Retinal pigment epithelial cell (primary cell): ENCODE measurements around the gene TREH.

Experiments
- DNase-seq: peaks from one replicate; pipeline ENCODE4 v3.0.0-alpha.2; 2010; ENCODE audit warnings: low read depth
- H3K4me3 ChIP-seq: 2 replicates; pipeline ENCODE4 v1.5.1; 2011; ENCODE audit warnings: mild to moderate bottlenecking, low read length, control low read depth, moderate library complexity
- CTCF ChIP-seq: conservative IDR thresholded peaks from 2 replicates; pipeline ENCODE4 v1.5.1; 2011; ENCODE audit warnings: low read depth, low read length, control low read depth, inconsistent platforms

The TREH gene

GRCh38 chr11:118651820-118652219 is 27.6 kb downstream of the TREH start:
- H3K4me3 ChIP-seq, result no peak overlapping the region
- no peak for TF ChIP-seq CTCF
- no peak for DNase-seq

GRCh38 chr11:118650366-118650765 is 29.1 kb downstream of the TREH start:
- H3K4me3 ChIP-seq, result no peak overlapping the region
- TF ChIP-seq CTCF, result no peak
- DNase-seq, result no peak

- H3K4me3 ChIP-seq, result no peak overlapping the region
- TF ChIP-seq CTCF, result no peak
- no peak for DNase-seq
These were observed 29.5 kb downstream of the TREH start for GRCh38 chr11:118649941-118650340.

- TF ChIP-seq CTCF, result no peak
- no peak overlapping the region for H3K4me3 ChIP-seq
- no peak for DNase-seq
These were observed 31.2 kb downstream of the TREH start for GRCh38 chr11:118648291-118648690.

GRCh38 chr11:118646393-118646792 is 33.1 kb downstream of the TREH start:
- H3K4me3 ChIP-seq, result no peak overlapping the region
- TF ChIP-seq CTCF, result no peak
- no peak for DNase-seq

- DNase-seq, result no peak
- no peak for TF ChIP-seq CTCF
- H3K4me3 ChIP-seq, result no peak overlapping the region
These were observed 34.3 kb downstream of the TREH start for GRCh38 chr11:118645066-118645715.

GRCh38 chr11:118644496-118644895 is 35.0 kb downstream of the TREH start:
- no peak overlapping the region for H3K4me3 ChIP-seq
- no peak for DNase-seq
- TF ChIP-seq CTCF, result no peak
